ENCODE data around the gene FAM181B.

GRCh38 chr11:82757660-82758357 lies 24.1 kb upstream of the FAM181B start:
- TF ChIP-seq CTCF (IDR thresholded peaks at IDR 0.05) (no peak), POLR2A (IDR thresholded peaks at IDR 0.05) (no peak)

Measured in heart left ventricle (tissue), 13 donors.